A204.1 (cell line): ENCODE results near the gene WWOX.

Experiments
- FAIRE-seq: peaks from 2 replicates; lab custom pipeline; 2012; peaks lifted over from hg19 to GRCh38; lab: Jason Lieb, UNC

WWOX gene

GRCh38 chr16:78439646-78440045 lies 340.2 kb downstream of the WWOX start:
- FAIRE-seq = no peak

GRCh38 chr16:78441298-78441697 lies 341.8 kb downstream of the WWOX start:
- no peak for FAIRE-seq

GRCh38 chr16:78443542-78444364 lies 344.3 kb downstream of the WWOX start:
- FAIRE-seq = no peak

- FAIRE-seq = no peak
Measured at GRCh38 chr16:78445818-78446217, 346.4 kb downstream of the WWOX start.

- no peak for FAIRE-seq
Measured at GRCh38 chr16:78446486-78446885, 347.0 kb downstream of the WWOX start.

- FAIRE-seq = no peak
Measured at GRCh38 chr16:78446992-78447563, 347.6 kb downstream of the WWOX start.

GRCh38 chr16:78448658-78449271 lies 349.3 kb downstream of the WWOX start:
- no peak for FAIRE-seq

- FAIRE-seq = no peak
Measured at GRCh38 chr16:78450255-78450654, 350.8 kb downstream of the WWOX start.

- no peak for FAIRE-seq
Measured at GRCh38 chr16:78452025-78452555, 352.6 kb downstream of the WWOX start.

GRCh38 chr16:78455861-78456260 lies 356.4 kb downstream of the WWOX start:
- no peak for FAIRE-seq

GRCh38 chr16:78458588-78458987 lies 359.1 kb downstream of the WWOX start:
- FAIRE-seq = no peak

- FAIRE-seq = no peak
Measured at GRCh38 chr16:78460428-78460827, 361.0 kb downstream of the WWOX start.

- no peak for FAIRE-seq
Measured at GRCh38 chr16:78461087-78461486, 361.6 kb downstream of the WWOX start.

GRCh38 chr16:78461496-78462287 lies 362.2 kb downstream of the WWOX start:
- no peak for FAIRE-seq

GRCh38 chr16:78462288-78463208 lies 363.1 kb downstream of the WWOX start:
- no peak for FAIRE-seq

- no peak for FAIRE-seq
Measured at GRCh38 chr16:78463591-78463990, 364.1 kb downstream of the WWOX start.

GRCh38 chr16:78464833-78465232 lies 365.4 kb downstream of the WWOX start:
- FAIRE-seq = no peak

- FAIRE-seq = no peak
Measured at GRCh38 chr16:78465730-78466129, 366.3 kb downstream of the WWOX start.

- FAIRE-seq = no peak
Measured at GRCh38 chr16:78469787-78470186, 370.3 kb downstream of the WWOX start.

- FAIRE-seq = no peak
Measured at GRCh38 chr16:78473031-78473699, 373.7 kb downstream of the WWOX start.

- FAIRE-seq = no peak
Measured at GRCh38 chr16:78474762-78475161, 375.3 kb downstream of the WWOX start.
